Panc1 (cell line): Measurements from ENCODE around the gene NEO1. TPM values are rescaled to one million over a fixed set of nuclear protein-coding genes. Genes with fewer than 3 reads are reported as not detected.

Experiments
- ATAC-seq: fragments of 200-7000 bp; cut with Tn5 transposase; 2 replicates; pipeline ENCODE4 v1.9.1; 2020; ENCODE audit warnings: mild to moderate bottlenecking, moderate library complexity
- BruUV-seq: library from RNA; stranded (reverse); fragments of 400-500 nt; replicated peaks from 2 replicates; lab custom pipeline; 2021; lab: Mats Ljungman, UMichigan
- CTCF ChIA-PET: fragments of 300-600 bp; sonication (Branson Sonifier 250); formaldehyde crosslinking; loops from one replicate; lab custom pipeline; 2022; ENCODE audit warnings: antibody characterized with exemption; lab: Charles Lee
- POLR2A ChIA-PET: fragments of 300-600 bp; sonication (Branson Sonifier 250); formaldehyde crosslinking; loops from one replicate; lab custom pipeline; 2022; ENCODE audit warnings: antibody characterized with exemption; lab: Charles Lee
- DNase-seq: peaks from one replicate; pipeline ENCODE4 v3.0.0-alpha.2; 2010; ENCODE audit warnings: low read depth, low spot score
- H3K27ac ChIP-seq: 2 replicates; pipeline ENCODE4 v1.5.1; 2011; ENCODE audit warnings: mild to moderate bottlenecking, low read length, inconsistent platforms
- H3K27me3 ChIP-seq: fragments of 200-500 bp; sonication (Bioruptor generic); 2 replicates; pipeline ENCODE4 v1.6.0; 2014; ENCODE audit warnings: low read length, inconsistent platforms; ENCODE audit not compliant: control insufficient read depth, insufficient read depth
- H3K36me3 ChIP-seq: fragments of 200-500 bp; sonication (Bioruptor generic); 2 replicates; pipeline ENCODE4 v1.5.1; 2014; ENCODE audit warnings: inconsistent platforms, mild to moderate bottlenecking, low read length, moderate library complexity; ENCODE audit not compliant: control insufficient read depth, insufficient read depth
- H3K4me1 ChIP-seq: 2 replicates; pipeline ENCODE4 v1.5.1; 2011; ENCODE audit warnings: inconsistent platforms, mild to moderate bottlenecking, low read length, moderate library complexity; ENCODE audit not compliant: control insufficient read depth, insufficient read depth
- H3K4me3 ChIP-seq, 2 experiments: 2 replicates each; pipeline ENCODE4 v1.5.1; 2011 to 2012; ENCODE audit warnings: low read depth in 2 of 2, low read length in 2 of 2, mild to moderate bottlenecking in 2 of 2, inconsistent platforms in 1 of 2, moderate library complexity in 1 of 2
- H3K9me3 ChIP-seq: fragments of 200-500 bp; sonication (Bioruptor generic); 2 replicates; pipeline ENCODE4 v1.5.1; 2014; ENCODE audit warnings: low read depth, mild to moderate bottlenecking, inconsistent platforms, low read length, moderate library complexity; ENCODE audit not compliant: control insufficient read depth, insufficient read depth
- POLR2AphosphoS5 ChIP-seq: IDR thresholded peaks from 2 replicates; pipeline ENCODE4 v1.6.1; 2012; ENCODE audit warnings: mild to moderate bottlenecking, low read depth, low read length, moderate library complexity
- SIN3A ChIP-seq: IDR thresholded peaks from 2 replicates; pipeline ENCODE4 v1.6.1; 2012; ENCODE audit warnings: low read depth, mild to moderate bottlenecking, low read length, moderate library complexity, borderline replicate concordance; ENCODE audit not compliant: insufficient read depth
- TCF7L2 ChIP-seq: IDR thresholded peaks from 2 replicates; pipeline ENCODE4 v1.6.1; 2011; ENCODE audit warnings: mild to moderate bottlenecking, low read depth, low read length, inconsistent platforms
- in situ Hi-C: cut with HindIII; loops from 2 replicates; pipeline ENCODE4 v1.10.0; 2016; ENCODE audit warnings: low sequenced_read_pairs, low pct_unique_long_range_greater_than_20kb
- intact Hi-C: fragments of 100-400 bp; cut with micrococcal nuclease; formaldehyde crosslinking; loops from one replicate; pipeline ENCODE4 v1.10.0; 2022; ENCODE audit not compliant: unreplicated experiment
- total RNA-seq: library from RNA; stranded (reverse); gene quantifications from one replicate; pipeline ENCODE4 v1.2.1, GENCODE V29; 2021; ENCODE audit not compliant: unreplicated experiment
- TF ChIP-seq, protein P1 (sequence below): fragments of 450-650 bp; IDR thresholded peaks from 2 replicates; pipeline ENCODE4 v1.5.1; 2017; ENCODE audit warnings: mild to moderate bottlenecking
- TF ChIP-seq, protein P2 (sequence below), 2 experiments: IDR thresholded peaks; 2 replicates each; pipeline ENCODE4 v1.6.1; 2011 to 2012; ENCODE audit warnings: low read depth in 2 of 2, control low read depth in 1 of 2, low read length in 1 of 2, mild to moderate bottlenecking in 1 of 2, moderate library complexity in 1 of 2; ENCODE audit not compliant: insufficient read depth in 1 of 2

The NEO1 gene
- total RNA-seq, 1 experiment from 2014 or later = 7.5 TPM

DNA sequence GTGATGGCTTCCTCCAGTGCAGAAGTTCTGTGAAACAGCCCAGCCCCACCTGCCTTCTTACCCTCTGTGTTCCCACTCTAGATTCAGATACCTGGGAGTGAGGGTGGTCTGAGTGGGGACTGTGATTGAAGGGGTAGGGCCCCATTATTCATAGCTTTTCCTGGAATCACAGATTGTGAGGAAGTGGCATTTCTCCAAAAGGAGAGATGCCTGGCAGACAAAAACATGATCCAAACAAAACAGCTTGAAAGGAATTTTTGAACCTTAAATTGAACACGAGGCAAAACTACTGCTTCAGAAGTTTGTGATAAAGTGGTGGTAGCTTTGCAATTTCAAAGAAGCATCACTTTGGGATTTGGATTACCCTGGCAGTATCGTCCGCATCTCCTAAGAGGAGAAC, 29.2 kb upstream of the NEO1 start:
- in situ Hi-C loops (no loop called here), intact Hi-C loops (no loop called here)
- DNase-seq (no peak), ATAC-seq (no peak)
- ChIA-PET CTCF (no interaction called here), POLR2A (no interaction called here)
- no peaks in the 10 kb centered on the region for H3K4me1 ChIP-seq
- TF ChIP-seq POLR2AphosphoS5 (no peak), SIN3A (no peak), TCF7L2 (no peak)
- TF ChIP-seq, protein P1, sequence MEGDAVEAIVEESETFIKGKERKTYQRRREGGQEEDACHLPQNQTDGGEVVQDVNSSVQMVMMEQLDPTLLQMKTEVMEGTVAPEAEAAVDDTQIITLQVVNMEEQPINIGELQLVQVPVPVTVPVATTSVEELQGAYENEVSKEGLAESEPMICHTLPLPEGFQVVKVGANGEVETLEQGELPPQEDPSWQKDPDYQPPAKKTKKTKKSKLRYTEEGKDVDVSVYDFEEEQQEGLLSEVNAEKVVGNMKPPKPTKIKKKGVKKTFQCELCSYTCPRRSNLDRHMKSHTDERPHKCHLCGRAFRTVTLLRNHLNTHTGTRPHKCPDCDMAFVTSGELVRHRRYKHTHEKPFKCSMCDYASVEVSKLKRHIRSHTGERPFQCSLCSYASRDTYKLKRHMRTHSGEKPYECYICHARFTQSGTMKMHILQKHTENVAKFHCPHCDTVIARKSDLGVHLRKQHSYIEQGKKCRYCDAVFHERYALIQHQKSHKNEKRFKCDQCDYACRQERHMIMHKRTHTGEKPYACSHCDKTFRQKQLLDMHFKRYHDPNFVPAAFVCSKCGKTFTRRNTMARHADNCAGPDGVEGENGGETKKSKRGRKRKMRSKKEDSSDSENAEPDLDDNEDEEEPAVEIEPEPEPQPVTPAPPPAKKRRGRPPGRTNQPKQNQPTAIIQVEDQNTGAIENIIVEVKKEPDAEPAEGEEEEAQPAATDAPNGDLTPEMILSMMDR = no peak
- TF ChIP-seq, protein P2, sequence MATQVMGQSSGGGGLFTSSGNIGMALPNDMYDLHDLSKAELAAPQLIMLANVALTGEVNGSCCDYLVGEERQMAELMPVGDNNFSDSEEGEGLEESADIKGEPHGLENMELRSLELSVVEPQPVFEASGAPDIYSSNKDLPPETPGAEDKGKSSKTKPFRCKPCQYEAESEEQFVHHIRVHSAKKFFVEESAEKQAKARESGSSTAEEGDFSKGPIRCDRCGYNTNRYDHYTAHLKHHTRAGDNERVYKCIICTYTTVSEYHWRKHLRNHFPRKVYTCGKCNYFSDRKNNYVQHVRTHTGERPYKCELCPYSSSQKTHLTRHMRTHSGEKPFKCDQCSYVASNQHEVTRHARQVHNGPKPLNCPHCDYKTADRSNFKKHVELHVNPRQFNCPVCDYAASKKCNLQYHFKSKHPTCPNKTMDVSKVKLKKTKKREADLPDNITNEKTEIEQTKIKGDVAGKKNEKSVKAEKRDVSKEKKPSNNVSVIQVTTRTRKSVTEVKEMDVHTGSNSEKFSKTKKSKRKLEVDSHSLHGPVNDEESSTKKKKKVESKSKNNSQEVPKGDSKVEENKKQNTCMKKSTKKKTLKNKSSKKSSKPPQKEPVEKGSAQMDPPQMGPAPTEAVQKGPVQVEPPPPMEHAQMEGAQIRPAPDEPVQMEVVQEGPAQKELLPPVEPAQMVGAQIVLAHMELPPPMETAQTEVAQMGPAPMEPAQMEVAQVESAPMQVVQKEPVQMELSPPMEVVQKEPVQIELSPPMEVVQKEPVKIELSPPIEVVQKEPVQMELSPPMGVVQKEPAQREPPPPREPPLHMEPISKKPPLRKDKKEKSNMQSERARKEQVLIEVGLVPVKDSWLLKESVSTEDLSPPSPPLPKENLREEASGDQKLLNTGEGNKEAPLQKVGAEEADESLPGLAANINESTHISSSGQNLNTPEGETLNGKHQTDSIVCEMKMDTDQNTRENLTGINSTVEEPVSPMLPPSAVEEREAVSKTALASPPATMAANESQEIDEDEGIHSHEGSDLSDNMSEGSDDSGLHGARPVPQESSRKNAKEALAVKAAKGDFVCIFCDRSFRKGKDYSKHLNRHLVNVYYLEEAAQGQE (IDR thresholded peaks at IDR 0.05; ENCODE audit: insufficient read depth in 1 of 2, low read depth in 2 of 2, low read length in 1 of 2) = no peak
- no peaks in the 10 kb centered on the region for H3K9me3 ChIP-seq
- H3K36me3 ChIP-seq = no peaks in the 10 kb centered on the region
- no peaks in the 10 kb centered on the region for H3K27me3 ChIP-seq
- no peak overlapping the region for H3K4me3 ChIP-seq
- H3K27ac ChIP-seq = no peak overlapping the region
- BruUV-seq = no TSS peak

DNA sequence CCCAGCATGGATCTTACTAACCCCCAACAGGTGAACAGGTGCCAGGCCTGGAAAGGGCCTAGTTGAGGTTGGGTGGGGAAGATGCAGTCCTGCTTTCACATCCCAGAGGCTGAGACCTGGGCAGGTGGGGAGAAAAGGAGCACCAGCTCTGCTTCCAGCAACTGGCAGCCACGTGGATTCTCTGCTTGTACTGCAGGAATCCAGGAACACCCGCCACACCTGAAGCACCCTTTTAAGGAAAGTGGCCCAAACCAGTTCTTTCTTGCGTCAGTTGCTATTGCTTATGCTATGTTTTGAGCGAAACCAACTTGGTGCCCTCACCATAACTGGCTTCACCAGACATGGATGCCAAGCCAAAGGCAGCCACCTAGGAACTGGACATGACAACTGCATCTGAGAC, 28.1 kb upstream of the NEO1 start:
- no peak for ATAC-seq
- TF ChIP-seq, protein P2 (IDR thresholded peaks at IDR 0.05; ENCODE audit: insufficient read depth in 1 of 2, low read depth in 2 of 2, low read length in 1 of 2) = no peak
- TF ChIP-seq, protein P1 = no peak
- TF ChIP-seq TCF7L2 (no peak), POLR2AphosphoS5 (no peak), SIN3A (no peak)
- no peaks in the 10 kb centered on the region for H3K4me1 ChIP-seq
- BruUV-seq = no TSS peak
- H3K27ac ChIP-seq = no peak overlapping the region
- no peaks in the 10 kb centered on the region for H3K9me3 ChIP-seq
- ChIA-PET POLR2A (no interaction called here), CTCF (no interaction called here)
- no peaks in the 10 kb centered on the region for H3K36me3 ChIP-seq
- peaks cover 6% of the 10 kb centered on the region; the same call in 1 of the 2 replicates for H3K27me3 ChIP-seq
- no peak overlapping the region for H3K4me3 ChIP-seq
- no peak for DNase-seq
- in situ Hi-C loops (no loop called here), intact Hi-C loops (no loop called here)
